GM13976 (cell line): ENCODE measurements around the gene PRCD.

Source experiments
- DNase-seq: peaks from one replicate; pipeline ENCODE4 v3.0.0; 2012; ENCODE audit warnings: low spot score
- in situ Hi-C: fragments of 300-500 bp; cut with MboI; formaldehyde crosslinking; loops from one replicate; pipeline ENCODE4 v1.12.0; 2022; ENCODE audit warnings: low sequenced_read_pairs, mixed read lengths, inconsistent platforms; ENCODE audit not compliant: unreplicated experiment
- TF ChIP-seq, protein P1 (sequence below): IDR thresholded peaks from 2 replicates; pipeline ENCODE4 v1.5.1; 2012; ENCODE audit warnings: borderline replicate concordance, mild to moderate bottlenecking; ENCODE audit not compliant: insufficient read depth; ENCODE audit errors: extremely low read depth, missing control alignments, control extremely low read depth

Gene PRCD

DNA sequence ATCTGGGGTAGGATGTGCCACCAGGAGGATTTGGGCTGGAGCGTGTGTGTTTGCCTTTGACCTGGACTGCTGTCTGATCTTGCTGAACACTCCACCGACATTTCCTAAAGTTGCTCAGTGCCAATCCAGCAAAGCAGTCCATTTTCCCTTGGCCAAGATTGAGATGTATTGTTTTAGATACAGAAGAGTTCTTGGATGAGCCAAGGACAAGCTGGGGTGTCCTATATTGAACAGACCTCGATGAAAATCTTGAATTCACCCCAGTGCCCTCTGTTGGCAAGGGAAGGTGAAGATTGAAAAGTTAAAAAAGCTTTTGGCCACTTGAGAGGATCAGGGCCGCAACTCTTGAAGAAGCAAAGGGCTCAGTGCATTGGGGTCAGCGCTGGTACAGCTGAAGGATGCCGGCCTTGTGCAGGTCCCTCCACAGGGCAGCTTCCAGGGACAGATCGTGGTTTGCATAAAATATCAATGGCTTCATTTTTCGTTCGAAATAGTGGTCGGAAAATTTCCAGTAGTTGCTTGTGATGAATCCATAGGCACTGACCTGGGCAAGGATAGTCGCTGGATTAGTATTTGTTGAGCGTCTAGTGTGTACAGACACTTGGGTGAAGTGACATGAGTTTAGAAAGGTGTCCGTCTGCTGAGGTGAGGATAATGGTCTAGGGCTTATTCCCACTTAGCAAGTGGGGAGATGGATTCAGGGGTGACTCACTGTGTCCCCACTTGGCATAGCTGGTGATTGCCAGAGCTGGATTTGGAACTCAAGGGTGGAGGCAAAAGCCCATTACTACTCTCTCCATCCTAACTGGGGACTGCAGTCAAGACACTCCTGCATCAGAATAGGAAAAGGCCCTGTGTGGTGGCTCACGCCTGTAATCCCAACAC is 26.1 kb downstream of the PRCD start:
- in situ Hi-C loops = no loop called here
- TF ChIP-seq, protein P1, sequence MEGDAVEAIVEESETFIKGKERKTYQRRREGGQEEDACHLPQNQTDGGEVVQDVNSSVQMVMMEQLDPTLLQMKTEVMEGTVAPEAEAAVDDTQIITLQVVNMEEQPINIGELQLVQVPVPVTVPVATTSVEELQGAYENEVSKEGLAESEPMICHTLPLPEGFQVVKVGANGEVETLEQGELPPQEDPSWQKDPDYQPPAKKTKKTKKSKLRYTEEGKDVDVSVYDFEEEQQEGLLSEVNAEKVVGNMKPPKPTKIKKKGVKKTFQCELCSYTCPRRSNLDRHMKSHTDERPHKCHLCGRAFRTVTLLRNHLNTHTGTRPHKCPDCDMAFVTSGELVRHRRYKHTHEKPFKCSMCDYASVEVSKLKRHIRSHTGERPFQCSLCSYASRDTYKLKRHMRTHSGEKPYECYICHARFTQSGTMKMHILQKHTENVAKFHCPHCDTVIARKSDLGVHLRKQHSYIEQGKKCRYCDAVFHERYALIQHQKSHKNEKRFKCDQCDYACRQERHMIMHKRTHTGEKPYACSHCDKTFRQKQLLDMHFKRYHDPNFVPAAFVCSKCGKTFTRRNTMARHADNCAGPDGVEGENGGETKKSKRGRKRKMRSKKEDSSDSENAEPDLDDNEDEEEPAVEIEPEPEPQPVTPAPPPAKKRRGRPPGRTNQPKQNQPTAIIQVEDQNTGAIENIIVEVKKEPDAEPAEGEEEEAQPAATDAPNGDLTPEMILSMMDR = no peak
- DNase-seq = no peak

DNA sequence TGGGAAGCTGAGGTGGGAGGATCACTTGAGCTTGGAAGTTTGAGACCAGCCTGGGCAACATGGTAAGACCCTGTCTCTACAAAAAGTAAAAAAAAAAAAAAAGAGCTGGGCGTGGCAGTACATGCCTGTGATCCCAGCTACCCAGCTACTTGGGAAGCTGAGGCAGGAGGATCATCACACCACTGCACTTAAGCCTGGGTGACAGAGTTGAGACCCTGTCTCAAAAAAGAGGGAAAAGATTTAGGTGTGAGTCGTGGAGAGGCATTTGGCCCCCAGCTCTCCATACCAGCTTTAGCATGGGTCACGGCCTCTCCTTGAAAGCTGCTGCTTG is 26.7 kb downstream of the PRCD start:
- TF ChIP-seq, protein P1 = no peak
- in situ Hi-C loops = no loop called here
- no peak for DNase-seq

DNA sequence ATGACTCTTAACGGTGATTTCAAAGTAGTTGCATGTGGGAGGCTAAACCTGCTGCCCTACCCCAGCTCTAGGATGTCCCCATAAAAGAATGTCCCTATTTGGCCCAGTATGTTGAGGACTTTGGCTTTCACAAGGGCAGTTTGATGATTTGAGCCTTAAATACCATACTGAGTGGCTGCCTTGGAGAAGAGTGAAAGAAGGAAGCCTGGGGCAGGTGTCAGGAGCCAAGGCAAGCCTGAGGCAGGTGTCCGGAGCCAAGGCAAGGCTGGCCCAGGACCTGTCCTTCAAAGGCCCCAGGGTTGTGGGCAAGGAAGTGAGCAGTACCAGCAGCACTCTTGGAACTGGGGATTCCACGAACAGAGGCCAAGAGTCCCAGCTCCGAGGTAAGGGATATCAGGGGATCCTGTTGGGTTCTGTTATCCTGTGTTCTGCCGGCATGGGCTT is 27.2 kb downstream of the PRCD start:
- DNase-seq = no peak
- in situ Hi-C loops = no loop called here
- TF ChIP-seq, protein P1 = no peak

DNA sequence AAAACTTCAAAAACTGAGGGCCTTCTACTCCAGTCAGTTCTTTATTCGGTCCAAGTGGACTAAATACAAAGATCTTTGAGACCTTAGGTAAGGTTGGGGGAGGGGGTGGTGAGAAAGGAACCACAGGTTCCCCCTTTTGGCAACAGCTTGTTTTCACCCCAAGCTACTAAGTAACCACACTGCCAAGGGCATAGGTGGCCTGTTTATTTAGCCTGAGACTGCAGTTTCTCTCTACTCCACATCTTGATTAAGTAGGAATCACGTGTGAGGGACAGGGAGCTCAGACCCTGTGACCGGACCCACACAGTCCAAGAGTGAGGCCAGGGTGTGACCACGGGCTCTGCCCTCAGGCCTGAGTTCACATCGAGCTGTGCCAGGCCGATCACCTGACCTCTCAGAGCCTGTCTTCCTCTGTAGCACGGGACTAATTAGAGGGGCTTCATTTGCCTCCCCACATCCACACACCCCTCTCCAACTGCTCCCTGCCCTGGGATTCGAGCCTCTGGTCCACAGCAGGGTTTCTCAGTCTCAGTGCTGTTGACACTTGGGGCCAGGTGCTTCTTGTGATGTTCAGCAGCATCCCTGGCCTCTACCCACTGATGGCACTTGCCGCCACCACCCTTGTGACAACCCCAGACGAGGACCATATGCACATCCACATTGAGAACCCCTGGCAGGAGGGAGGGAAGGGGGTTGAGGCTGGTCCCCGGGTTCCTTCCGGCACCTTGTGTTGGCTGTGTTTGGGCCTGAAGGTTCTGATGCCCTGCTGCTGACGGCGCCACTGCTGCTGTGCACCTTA is 28.0 kb downstream of the PRCD start:
- TF ChIP-seq, protein P1 = no peak
- in situ Hi-C loops = no loop called here
- DNase-seq = no peak

DNA sequence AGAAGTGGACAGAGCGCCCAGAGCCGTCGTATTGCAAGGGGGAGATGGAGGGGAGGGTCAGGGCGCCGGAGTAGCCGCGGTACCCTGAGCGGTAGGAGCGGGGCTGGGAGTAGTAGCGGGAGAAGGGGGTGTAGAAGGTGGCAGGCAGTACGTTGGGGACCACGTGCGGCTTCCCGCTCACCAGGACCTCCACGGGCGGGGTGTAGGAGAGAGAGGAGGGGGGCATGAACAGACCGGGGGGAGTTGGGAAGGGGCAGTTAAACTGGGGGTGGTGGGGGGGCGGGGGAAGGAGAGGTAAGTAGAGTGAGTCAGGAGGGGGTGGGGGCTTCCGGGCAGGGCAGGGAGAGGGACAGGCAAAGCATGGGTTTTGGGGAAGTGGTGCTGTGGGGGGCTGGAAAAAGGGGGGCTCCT is 29.0 kb downstream of the PRCD start:
- TF ChIP-seq, protein P1 = no peak
- DNase-seq = no peak
- in situ Hi-C loops = no loop called here

DNA sequence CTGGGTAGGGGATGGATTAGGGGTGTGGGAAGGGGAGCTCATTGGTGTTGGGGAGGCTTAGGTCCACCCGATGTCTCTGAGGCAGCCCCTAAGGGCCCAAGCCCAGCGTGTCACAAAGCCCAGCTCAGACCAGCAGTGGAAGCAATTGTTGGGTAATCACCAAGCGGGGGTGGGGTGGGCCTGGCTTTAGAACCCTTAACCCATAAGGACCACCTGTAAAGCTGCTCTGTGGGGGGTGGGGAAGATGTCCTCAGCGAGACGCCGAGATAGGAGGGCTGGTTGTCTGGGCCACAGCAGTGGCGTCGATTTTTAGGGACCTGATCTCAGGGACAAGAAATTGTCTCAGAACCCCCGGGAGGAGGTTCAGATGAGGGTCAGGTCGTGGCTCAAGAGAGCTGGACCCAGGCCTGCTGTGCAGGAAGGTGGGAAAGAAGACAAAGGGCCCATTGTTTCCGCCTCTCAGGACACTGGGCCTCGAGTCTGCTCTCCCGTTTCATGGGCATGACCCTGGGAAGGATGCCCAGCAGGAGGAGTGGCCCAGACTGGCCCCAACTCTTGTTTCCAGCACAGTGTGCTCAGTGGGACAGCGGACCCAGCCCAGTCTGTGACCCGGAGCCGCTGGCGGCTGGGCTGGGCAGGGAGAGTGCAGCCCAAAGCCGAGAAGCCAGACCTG is 29.9 kb downstream of the PRCD start:
- in situ Hi-C loops = no loop called here

More for the DNA sequence above, 29.9 kb downstream of the PRCD start:
- DNase-seq = no peak
- TF ChIP-seq, protein P1 = no peak
